ENCODE measurements around the gene PRKCA. TPM values are rescaled to one million over a fixed set of nuclear protein-coding genes. Genes with fewer than 3 reads are reported as not detected.

Gene PRKCA
- total RNA-seq, 4 donors from 2014 or later: 55.8 to 90.7 (median 66.7) TPM

DNA sequence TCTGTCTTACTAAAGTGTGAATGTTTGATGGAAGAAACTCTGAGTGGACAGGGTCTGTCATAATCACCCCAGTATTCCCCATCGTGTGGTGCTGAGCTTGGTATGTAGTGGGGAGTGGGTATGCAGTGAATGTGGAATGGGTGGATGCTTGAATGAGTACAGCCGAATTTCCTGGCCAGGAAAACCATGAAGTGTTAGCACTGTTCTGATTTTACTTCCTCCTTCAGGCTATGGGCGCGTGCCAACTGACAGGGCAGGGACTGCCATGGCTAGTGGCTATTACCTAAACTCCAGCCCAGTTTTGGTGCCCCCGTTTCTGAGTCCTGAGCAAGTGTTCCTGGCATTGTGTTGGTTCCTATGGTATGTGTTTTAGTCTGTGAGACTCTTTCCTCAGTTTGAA lies 48.6 kb downstream of the PRKCA start:
- no peaks in the 10 kb centered on the region for H3K27me3 ChIP-seq
- no peaks in the 10 kb centered on the region for H3K9me3 ChIP-seq
- H3K4me1 ChIP-seq: peaks cover 0 to 47% (median 19%) of the 10 kb centered on the region in 4 donors
- DNase-seq (ENCODE audit: low spot score in 2 of 2): no peak
- 76 to 78% methylated on average over 5 of the region's 5 CpGs for WGBS, 2 donors
- H3K4me3 ChIP-seq: no peak overlapping the region
- TF ChIP-seq EP300 (IDR thresholded peaks at IDR 0.05): no peak
- no peaks in the 10 kb centered on the region for H3K36me3 ChIP-seq
- H3K27ac ChIP-seq: no peak overlapping the region

GRCh38 chr17:66351701-66352100 lies 49.3 kb downstream of the PRKCA start:
- H3K4me1 ChIP-seq: peaks cover 0 to 47% (median 18%) of the 10 kb centered on the region in 4 donors
- H3K4me3 ChIP-seq: no peak overlapping the region
- DNase-seq (ENCODE audit: low spot score in 2 of 2): no peak
- H3K36me3 ChIP-seq: no peaks in the 10 kb centered on the region
- peak overlapping the region in 1 of 4 donors; percentile 1 for H3K27ac ChIP-seq
- H3K9me3 ChIP-seq: no peaks in the 10 kb centered on the region
- no peaks in the 10 kb centered on the region for H3K27me3 ChIP-seq
- WGBS, 2 donors: 91 to 94% methylated on average over 6 of the region's 6 CpGs
- TF ChIP-seq EP300 (IDR thresholded peaks at IDR 0.05) (no peak), POLR2A (IDR thresholded peaks at IDR 0.05) (no peak), CTCF (IDR thresholded peaks at IDR 0.05) (no peak)

DNA sequence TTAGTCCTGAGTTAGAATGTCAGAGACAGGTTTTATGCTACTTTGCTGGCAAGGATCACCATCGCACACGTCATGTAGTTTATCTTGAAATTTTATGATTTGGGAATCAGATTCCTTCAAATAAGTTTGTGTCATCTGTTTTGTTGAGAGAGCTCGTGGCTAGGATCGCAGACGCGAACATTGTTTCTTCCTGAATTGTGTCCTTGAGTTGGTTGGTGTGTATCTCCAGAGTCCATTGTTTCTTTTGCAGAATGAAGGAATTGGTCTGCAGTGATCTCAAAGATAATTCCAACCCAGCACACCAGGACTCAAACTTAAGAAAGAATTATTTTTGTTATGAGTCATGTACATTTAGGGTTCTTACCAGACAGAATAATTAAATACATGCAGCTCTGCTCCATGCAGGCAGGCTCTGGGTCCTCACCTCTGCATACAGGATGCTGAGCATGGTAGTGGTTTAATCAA lies 51.6 kb downstream of the PRKCA start:
- WGBS, 2 donors: 82% methylated on average over 6 of the region's 6 CpGs
- no peak overlapping the region for H3K4me3 ChIP-seq
- H3K27ac ChIP-seq: no peak overlapping the region
- no peak for TF ChIP-seq CTCF (IDR thresholded peaks at IDR 0.05)
- no peak for TF ChIP-seq EP300 (IDR thresholded peaks at IDR 0.05)
- TF ChIP-seq POLR2A (IDR thresholded peaks at IDR 0.05): no peak
- DNase-seq (ENCODE audit: low spot score in 2 of 2): no peak
- peaks cover 0 to 41% (median 9%) of the 10 kb centered on the region in 4 donors for H3K4me1 ChIP-seq
- no peaks in the 10 kb centered on the region for H3K36me3 ChIP-seq
- no peaks in the 10 kb centered on the region for H3K27me3 ChIP-seq
- H3K9me3 ChIP-seq: no peaks in the 10 kb centered on the region

- no peak for DNase-seq (ENCODE audit: low spot score in 2 of 2)
- Histone ChIP-seq H3K4me3 (no peak overlapping the region), H3K9me3 (no peaks in the 10 kb centered on the region), H3K27ac (no peak overlapping the region), H3K36me3 (no peaks in the 10 kb centered on the region), H3K4me1 (peaks cover 0 to 39% (median 7%) of the 10 kb centered on the region in 4 donors), H3K27me3 (no peaks in the 10 kb centered on the region)
- 57 to 64% methylated on average over 3 of the region's 3 CpGs for WGBS, 2 donors
- no peak for TF ChIP-seq EP300 (IDR thresholded peaks at IDR 0.05)
- TF ChIP-seq POLR2A (IDR thresholded peaks at IDR 0.05): no peak
- no peak for TF ChIP-seq CTCF (IDR thresholded peaks at IDR 0.05)
Measured at GRCh38 chr17:66354472-66354871, 52.1 kb downstream of the PRKCA start.

GRCh38 chr17:66354981-66355380 lies 52.6 kb downstream of the PRKCA start:
- DNase-seq (ENCODE audit: low spot score in 2 of 2): no peak
- TF ChIP-seq POLR2A (IDR thresholded peaks at IDR 0.05) (no peak), CTCF (IDR thresholded peaks at IDR 0.05) (no peak), EP300 (IDR thresholded peaks at IDR 0.05) (no peak)
- Histone ChIP-seq H3K9me3 (no peaks in the 10 kb centered on the region), H3K27me3 (no peaks in the 10 kb centered on the region), H3K27ac (no peak overlapping the region), H3K4me3 (no peak overlapping the region), H3K36me3 (no peaks in the 10 kb centered on the region), H3K4me1 (peaks cover 0 to 36% (median 4%) of the 10 kb centered on the region in 4 donors)
- 37 to 47% methylated on average over 5 of the region's 5 CpGs for WGBS, 2 donors

DNA sequence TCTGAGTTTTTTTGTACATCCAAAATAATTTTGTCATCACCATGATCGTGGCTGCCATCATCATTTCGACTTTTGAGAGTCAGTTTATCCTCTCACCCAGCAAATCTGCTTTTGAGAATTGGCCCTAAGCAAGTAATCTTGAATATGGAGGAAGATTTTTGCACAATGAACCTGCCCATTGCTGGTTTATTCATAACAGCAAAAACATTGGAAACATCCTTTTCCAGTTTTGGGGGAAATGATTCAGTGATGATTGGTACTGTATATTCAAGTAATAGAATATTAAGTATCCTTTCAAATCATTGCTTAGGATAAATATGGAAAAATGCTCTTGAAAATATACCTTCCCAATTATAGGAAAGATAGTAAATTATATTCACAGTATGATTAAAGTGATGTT lies 53.1 kb downstream of the PRKCA start:
- no peaks in the 10 kb centered on the region for H3K9me3 ChIP-seq
- no peaks in the 10 kb centered on the region for H3K27me3 ChIP-seq
- H3K4me1 ChIP-seq: peaks cover 0 to 33% (median 2%) of the 10 kb centered on the region in 4 donors
- WGBS, 2 donors: 75 to 76% methylated on average over 2 of the region's 2 CpGs
- H3K27ac ChIP-seq: no peak overlapping the region
- DNase-seq (ENCODE audit: low spot score in 2 of 2): no peak
- no peak overlapping the region for H3K4me3 ChIP-seq
- TF ChIP-seq POLR2A (IDR thresholded peaks at IDR 0.05) (no peak), EP300 (IDR thresholded peaks at IDR 0.05) (no peak), CTCF (IDR thresholded peaks at IDR 0.05) (no peak)
- H3K36me3 ChIP-seq: no peaks in the 10 kb centered on the region
